Ramos (cell line): ENCODE data around the gene CERK.

ENCODE experiments used
- in situ Hi-C: fragments of 300-500 bp; cut with MboI; formaldehyde crosslinking; loops from one replicate; pipeline ENCODE4 v1.14.3; 2022; ENCODE audit warnings: low sequenced_read_pairs; ENCODE audit not compliant: unreplicated experiment

Gene CERK

GRCh38 chr22:46671824-46672432, 66.1 kb downstream of the CERK start:
- in situ Hi-C loops = no loop called here

GRCh38 chr22:46669201-46669600, 68.9 kb downstream of the CERK start:
- in situ Hi-C loops = no loop called here

- in situ Hi-C loops = no loop called here
Measured at GRCh38 chr22:46668116-46668515, 69.9 kb downstream of the CERK start.

GRCh38 chr22:46667245-46667623, 70.8 kb downstream of the CERK start:
- in situ Hi-C loops = no loop called here

- in situ Hi-C loops = no loop called here
Measured at GRCh38 chr22:46666577-46667244, 71.3 kb downstream of the CERK start.

- in situ Hi-C loops = no loop called here
Measured at GRCh38 chr22:46665751-46666280, 72.2 kb downstream of the CERK start.

GRCh38 chr22:46665151-46665695, 72.8 kb downstream of the CERK start:
- in situ Hi-C loops = no loop called here

GRCh38 chr22:46664301-46664855, 73.7 kb downstream of the CERK start:
- in situ Hi-C loops = no loop called here

GRCh38 chr22:46663436-46664100, 74.5 kb downstream of the CERK start:
- in situ Hi-C loops = no loop called here

GRCh38 chr22:46663001-46663400, 75.1 kb downstream of the CERK start:
- in situ Hi-C loops = no loop called here

GRCh38 chr22:46662226-46662625, 75.8 kb downstream of the CERK start:
- in situ Hi-C loops = no loop called here

- in situ Hi-C loops = no loop called here
Measured at GRCh38 chr22:46661221-46661851, 76.7 kb downstream of the CERK start.

- in situ Hi-C loops = no loop called here
Measured at GRCh38 chr22:46660604-46661201, 77.3 kb downstream of the CERK start.

GRCh38 chr22:46659791-46660186, 78.3 kb downstream of the CERK start:
- in situ Hi-C loops = no loop called here

- in situ Hi-C loops = no loop called here
Measured at GRCh38 chr22:46659059-46659790, 78.8 kb downstream of the CERK start.

GRCh38 chr22:46657996-46658947, 79.8 kb downstream of the CERK start:
- in situ Hi-C loops = no loop called here

GRCh38 chr22:46657655-46657953, 80.4 kb downstream of the CERK start:
- in situ Hi-C loops = no loop called here

GRCh38 chr22:46656856-46657654, 81.0 kb downstream of the CERK start:
- in situ Hi-C loops = no loop called here
